Measurements from ENCODE around the gene DPY19L1. TPM values are rescaled to one million over a fixed set of nuclear protein-coding genes. Genes with fewer than 3 reads are reported as not detected.
"Not testable (repeated sequence)": the region's sequence is repeated elsewhere in the genome, so short reads cannot be mapped to it uniquely, and the experiment has no call there.

Gene DPY19L1
- total and polyA plus RNA-seq, 2 donors (not counting 3 experiments of a cell fraction or from before 2014, with no cell fraction given): 30.9 to 53.1 TPM

DNA sequence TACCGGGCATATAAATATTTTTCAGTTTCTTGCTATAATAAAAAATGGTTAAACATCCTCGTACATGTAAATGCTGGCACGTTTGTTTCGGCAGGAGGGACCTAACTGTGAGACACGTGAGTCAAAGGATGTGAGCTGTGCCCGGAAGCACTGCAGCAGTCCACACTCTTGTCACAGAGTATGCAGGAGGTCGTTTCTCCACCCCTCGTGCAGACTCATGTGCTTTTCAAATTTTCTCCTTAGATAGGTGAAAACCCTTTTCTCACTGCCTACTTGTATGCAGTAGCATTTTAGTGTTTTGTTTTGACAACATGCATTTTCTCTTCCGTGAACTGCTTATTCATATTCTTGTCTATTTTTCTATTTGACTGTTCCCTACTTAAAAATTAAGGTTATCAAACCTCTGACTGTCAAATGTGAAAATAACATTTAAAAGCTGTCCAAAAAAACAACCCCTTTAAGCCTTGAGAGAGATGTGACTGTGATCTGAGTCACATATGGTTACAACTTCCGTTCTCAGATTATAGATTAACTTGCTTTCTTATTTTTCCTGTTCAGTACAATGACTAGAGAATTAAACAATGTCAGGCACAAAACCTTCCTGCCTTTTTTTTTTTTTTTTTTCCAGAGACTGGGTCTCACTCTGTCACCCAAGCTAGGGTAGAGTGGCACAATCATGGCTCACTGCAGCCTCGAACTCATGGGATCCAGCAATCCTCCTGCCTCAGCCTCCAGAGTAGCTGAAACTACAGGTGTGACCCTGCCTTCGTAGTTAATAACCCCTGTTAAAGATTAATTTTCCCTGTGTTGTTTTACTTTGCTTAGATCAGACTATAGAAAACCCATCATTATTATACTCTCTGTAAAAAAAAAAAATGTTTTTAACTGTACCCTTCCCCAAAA lies 45.1 kb downstream of the DPY19L1 start:
- CTCF ChIA-PET: interaction anchor here (0.7 to 1.4 kb wide), 2 partner anchors 12 to 43 kb away, joined by 4 to 5 read pairs; no protein-coding TSS in a partner anchor
- no peak for TF ChIP-seq EZH2 (IDR thresholded peaks at IDR 0.05; ENCODE audit: borderline replicate concordance, low read depth, low read length, severe bottlenecking)
- TF ChIP-seq, protein P1, sequence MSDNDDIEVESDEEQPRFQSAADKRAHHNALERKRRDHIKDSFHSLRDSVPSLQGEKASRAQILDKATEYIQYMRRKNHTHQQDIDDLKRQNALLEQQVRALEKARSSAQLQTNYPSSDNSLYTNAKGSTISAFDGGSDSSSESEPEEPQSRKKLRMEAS (IDR thresholded peaks at IDR 0.05; ENCODE audit: insufficient read depth, insufficient read length): peak; percentile 59
- TF ChIP-seq MYC (IDR thresholded peaks at IDR 0.05; ENCODE audit: low read depth, low read length): peak; percentile 90
- peak; percentile 41 for TF ChIP-seq POLR2AphosphoS5 (IDR thresholded peaks at IDR 0.05; ENCODE audit: insufficient read depth, low read depth, low read length)
- peak; percentile 81 for TF ChIP-seq GATA2 (IDR thresholded peaks at IDR 0.05; ENCODE audit: insufficient read depth, insufficient read length, low read depth, low read length)
- TF ChIP-seq JUN (IDR thresholded peaks at IDR 0.05; ENCODE audit: borderline replicate concordance, insufficient read depth, insufficient read length, low read depth): peak; percentile 73
- peak; percentile 29 for TF ChIP-seq POLR2A (IDR thresholded peaks at IDR 0.05; ENCODE audit: low read depth, low read length)
- TF ChIP-seq, protein P2, sequence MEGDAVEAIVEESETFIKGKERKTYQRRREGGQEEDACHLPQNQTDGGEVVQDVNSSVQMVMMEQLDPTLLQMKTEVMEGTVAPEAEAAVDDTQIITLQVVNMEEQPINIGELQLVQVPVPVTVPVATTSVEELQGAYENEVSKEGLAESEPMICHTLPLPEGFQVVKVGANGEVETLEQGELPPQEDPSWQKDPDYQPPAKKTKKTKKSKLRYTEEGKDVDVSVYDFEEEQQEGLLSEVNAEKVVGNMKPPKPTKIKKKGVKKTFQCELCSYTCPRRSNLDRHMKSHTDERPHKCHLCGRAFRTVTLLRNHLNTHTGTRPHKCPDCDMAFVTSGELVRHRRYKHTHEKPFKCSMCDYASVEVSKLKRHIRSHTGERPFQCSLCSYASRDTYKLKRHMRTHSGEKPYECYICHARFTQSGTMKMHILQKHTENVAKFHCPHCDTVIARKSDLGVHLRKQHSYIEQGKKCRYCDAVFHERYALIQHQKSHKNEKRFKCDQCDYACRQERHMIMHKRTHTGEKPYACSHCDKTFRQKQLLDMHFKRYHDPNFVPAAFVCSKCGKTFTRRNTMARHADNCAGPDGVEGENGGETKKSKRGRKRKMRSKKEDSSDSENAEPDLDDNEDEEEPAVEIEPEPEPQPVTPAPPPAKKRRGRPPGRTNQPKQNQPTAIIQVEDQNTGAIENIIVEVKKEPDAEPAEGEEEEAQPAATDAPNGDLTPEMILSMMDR (IDR thresholded peaks at IDR 0.05; ENCODE audit: extremely low read depth in 1 of 2, insufficient read depth in 1 of 2, low read depth in 1 of 2, low read length in 2 of 2): no peak
- TF ChIP-seq FOS (IDR thresholded peaks at IDR 0.05; ENCODE audit: borderline replicate concordance, insufficient read depth, low read length): peak; percentile 72
- Histone ChIP-seq H3K79me2 (ENCODE audit: control insufficient read depth, insufficient read depth, low read length) (peaks cover 7% of the 10 kb centered on the region), H3K36me3 (ENCODE audit: control insufficient read depth in 2 of 2, extremely low read depth in 1 of 2, insufficient read depth in 2 of 2, low read length in 2 of 2) (no peaks in the 10 kb centered on the region), H4K20me1 (replicated peaks; ENCODE audit: control insufficient read depth, extremely low read depth, insufficient read depth, low read length) (no peaks in the 10 kb centered on the region), H3K4me3 (replicated peaks in 1 of 3; ENCODE audit: insufficient read depth in 1 of 3, low read depth in 1 of 3, low read length in 3 of 3) (peak overlapping the region in 1 of 3 experiments; percentile 30), H3K9ac (replicated peaks; ENCODE audit: extremely low read depth, insufficient read depth, low read length) (peak overlapping the region; percentile 61), H3K4me2 (ENCODE audit: insufficient read depth, low read length) (peak overlapping the region; percentile 51), H3K27me3 (ENCODE audit: control insufficient read depth in 2 of 2, insufficient read depth in 2 of 2, low read length in 2 of 2) (no peaks in the 10 kb centered on the region), H3K4me1 (ENCODE audit: control insufficient read depth, extremely low read depth, insufficient read depth, low read length) (peaks cover 18% of the 10 kb centered on the region), H2AFZ (ENCODE audit: low read depth, low read length) (no peak overlapping the region), H3K9me1 (replicated peaks; ENCODE audit: control insufficient read depth, extremely low read depth, insufficient read depth, low read length) (no peaks in the 10 kb centered on the region), H3K27ac (ENCODE audit: insufficient read depth, low read depth, low read length) (peak overlapping the region; percentile 64), H3K9me3 (replicated peaks; ENCODE audit: control insufficient read depth, insufficient read depth, low read length) (no peaks in the 10 kb centered on the region)
- POLR2A ChIA-PET: no interaction called here
- BruUV-seq (replicated peaks): TSS peak; percentile 86
- dilution Hi-C loops (cut with MboI; ENCODE audit: extremely low pct_ligation_motif_present, low sequenced_read_pairs): no loop called here
- intact Hi-C loops (cut with micrococcal nuclease): loop anchor here (1.0 kb wide), 2 partner anchors 11 to 44 kb away; no protein-coding TSS in a partner anchor
- peak; percentile 77 for DNase-seq (ENCODE audit: low read depth, low spot score)
- FAIRE-seq: peak; percentile 67

DNA sequence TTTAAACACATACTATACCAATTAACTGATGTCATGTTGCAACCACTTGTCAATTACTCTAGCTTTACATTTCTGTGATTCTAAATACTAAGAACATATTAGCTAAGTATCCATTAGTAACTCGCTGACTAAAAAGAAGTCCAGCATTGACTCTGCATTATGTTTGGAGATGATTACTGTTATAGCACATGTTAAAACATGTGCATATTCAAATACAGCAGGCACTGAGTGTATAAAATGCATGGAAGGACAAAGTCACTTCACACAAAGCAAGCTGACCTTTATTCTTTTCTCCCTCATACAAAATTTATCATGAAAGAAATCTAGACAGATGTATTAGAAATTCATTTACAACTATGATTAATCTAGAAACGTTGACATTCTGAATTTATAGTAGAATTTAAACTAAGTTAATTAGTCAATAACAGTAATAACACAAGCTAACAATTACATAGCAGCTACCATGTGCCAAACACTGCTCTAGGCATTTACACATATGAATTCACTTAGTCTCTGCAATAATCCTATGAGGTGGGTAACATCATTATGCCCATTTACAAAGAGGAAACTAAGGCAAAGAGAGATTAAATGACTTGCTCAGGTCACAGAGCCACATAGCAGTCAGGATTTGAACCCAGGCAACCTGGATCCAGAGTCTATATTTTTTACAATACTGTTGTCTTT lies 48.7 kb downstream of the DPY19L1 start:
- H3K9me3 ChIP-seq (replicated peaks; ENCODE audit: control insufficient read depth, insufficient read depth, low read length); FAIRE-seq; H3K27ac ChIP-seq (ENCODE audit: insufficient read depth, low read depth, low read length); H3K9me1 ChIP-seq (replicated peaks; ENCODE audit: control insufficient read depth, extremely low read depth, insufficient read depth, low read length); H3K4me3 ChIP-seq (replicated peaks in 1 of 3; ENCODE audit: insufficient read depth in 1 of 3, low read depth in 1 of 3, low read length in 3 of 3); H4K20me1 ChIP-seq (replicated peaks; ENCODE audit: control insufficient read depth, extremely low read depth, insufficient read depth, low read length); H3K79me2 ChIP-seq (ENCODE audit: control insufficient read depth, insufficient read depth, low read length); CTCF ChIA-PET; H3K27me3 ChIP-seq (ENCODE audit: control insufficient read depth in 2 of 2, insufficient read depth in 2 of 2, low read length in 2 of 2); intact Hi-C loops (cut with micrococcal nuclease); POLR2A ChIA-PET; BruUV-seq (replicated peaks); dilution Hi-C loops (cut with MboI; ENCODE audit: extremely low pct_ligation_motif_present, low sequenced_read_pairs); H3K9ac ChIP-seq (replicated peaks; ENCODE audit: extremely low read depth, insufficient read depth, low read length); H3K4me2 ChIP-seq (ENCODE audit: insufficient read depth, low read length); DNase-seq (ENCODE audit: low read depth, low spot score); H2AFZ ChIP-seq (ENCODE audit: low read depth, low read length); H3K36me3 ChIP-seq (ENCODE audit: control insufficient read depth in 2 of 2, extremely low read depth in 1 of 2, insufficient read depth in 2 of 2, low read length in 2 of 2): not testable (repeated sequence)
- H3K4me1 ChIP-seq (ENCODE audit: control insufficient read depth, extremely low read depth, insufficient read depth, low read length): peaks cover 18% of the 10 kb centered on the region
